Stimulated activated naive B cell treated with anti-CD40 and anti-IgM and Interleukin-4, amounts not matched to agents 10 μg/mL and 1 μg/mL and 100 μg/mL, for 72 hours (primary cell): Measurements from ENCODE around the gene FAR1.
"Not testable (repeated sequence)": the region's sequence is repeated elsewhere in the genome, so short reads cannot be mapped to it uniquely, and the experiment has no call there.

ENCODE experiments used
- ATAC-seq, 2 donors: fragments of 150-1000 bp; cut with Tn5 transposase; replicated peaks; 2 replicates each; pipeline ENCODE4 v1.10.0; 2021; ENCODE audit warnings: moderate library complexity in 1 of 2
- DNase-seq: peaks from one replicate; pipeline ENCODE4 v3.0.0; 2021
- H3K27ac Mint-ChIP-seq: one replicate; pipeline ENCODE4 v1.8.0; 2022; ENCODE audit warnings: mild to moderate bottlenecking, mixed read lengths
- H3K27me3 Mint-ChIP-seq, 2 donors: one replicate each; pipeline ENCODE4 v1.8.0; 2022; ENCODE audit warnings: mixed read lengths in 2 of 2
- H3K36me3 Mint-ChIP-seq, 2 donors: one replicate each; pipeline ENCODE4 v1.8.0; 2022; ENCODE audit warnings: mixed read lengths in 2 of 2, mild to moderate bottlenecking in 1 of 2
- H3K4me1 Mint-ChIP-seq, 2 donors: one replicate each; pipeline ENCODE4 v1.8.0; 2022; ENCODE audit warnings: mixed read lengths in 2 of 2, mild to moderate bottlenecking in 1 of 2
- H3K4me3 Mint-ChIP-seq, 2 donors: one replicate each; pipeline ENCODE4 v1.8.0; 2022; ENCODE audit warnings: mild to moderate bottlenecking in 2 of 2, mixed read lengths in 2 of 2, moderate library complexity in 1 of 2
- H3K9me3 Mint-ChIP-seq, 2 donors: one replicate each; pipeline ENCODE4 v1.8.0; 2022; ENCODE audit warnings: mixed read lengths in 2 of 2, mild to moderate bottlenecking in 1 of 2

FAR1 gene, protein sequence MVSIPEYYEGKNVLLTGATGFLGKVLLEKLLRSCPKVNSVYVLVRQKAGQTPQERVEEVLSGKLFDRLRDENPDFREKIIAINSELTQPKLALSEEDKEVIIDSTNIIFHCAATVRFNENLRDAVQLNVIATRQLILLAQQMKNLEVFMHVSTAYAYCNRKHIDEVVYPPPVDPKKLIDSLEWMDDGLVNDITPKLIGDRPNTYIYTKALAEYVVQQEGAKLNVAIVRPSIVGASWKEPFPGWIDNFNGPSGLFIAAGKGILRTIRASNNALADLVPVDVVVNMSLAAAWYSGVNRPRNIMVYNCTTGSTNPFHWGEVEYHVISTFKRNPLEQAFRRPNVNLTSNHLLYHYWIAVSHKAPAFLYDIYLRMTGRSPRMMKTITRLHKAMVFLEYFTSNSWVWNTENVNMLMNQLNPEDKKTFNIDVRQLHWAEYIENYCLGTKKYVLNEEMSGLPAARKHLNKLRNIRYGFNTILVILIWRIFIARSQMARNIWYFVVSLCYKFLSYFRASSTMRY

DNA sequence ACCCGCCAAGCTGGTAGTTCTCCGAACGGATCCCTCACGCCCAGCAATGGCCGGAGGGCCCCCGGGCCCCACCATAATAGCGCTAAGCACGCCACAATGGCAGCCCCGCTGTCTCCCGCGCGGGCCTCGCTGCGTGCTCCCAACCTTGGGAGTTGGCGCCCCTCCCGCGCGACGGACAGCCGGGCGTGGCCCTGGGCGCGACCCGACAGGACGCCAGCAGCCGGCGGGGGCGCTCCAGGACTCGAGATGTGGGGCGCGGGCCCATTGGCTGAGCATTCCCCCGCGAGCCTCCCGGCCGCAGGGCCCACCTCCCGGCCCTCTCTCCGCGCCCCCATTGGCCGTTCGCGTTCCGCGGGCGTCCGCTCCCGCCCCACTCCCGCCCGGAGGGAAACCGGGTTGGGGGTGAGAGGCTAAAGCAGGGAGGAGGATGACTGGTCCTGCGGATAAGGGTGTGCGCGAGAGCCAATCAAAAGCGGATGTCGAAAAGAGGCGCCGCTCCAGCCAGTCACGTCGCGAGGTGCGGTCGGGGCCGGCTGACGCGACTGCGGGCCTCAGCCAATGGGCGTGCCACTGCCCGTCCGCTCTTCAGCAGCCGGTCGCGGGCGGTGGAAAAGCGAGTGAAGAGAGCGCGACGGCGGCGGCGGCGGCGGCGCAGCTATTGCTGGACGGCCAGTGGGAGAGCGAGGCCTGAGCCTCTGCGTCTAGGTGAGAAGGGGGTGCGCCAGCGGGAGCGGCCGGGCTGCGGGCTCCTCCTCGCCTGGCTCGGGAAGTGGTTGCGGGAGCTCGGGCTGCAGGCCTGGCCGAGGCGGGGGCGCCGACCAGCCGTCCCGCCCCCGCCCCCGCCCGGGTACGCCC lies at the start of gene FAR1:
Gene FAR1 (plus strand): TSS at position 567 of the 855 bp plus-strand sequence. CDS start 26,098 bp downstream, outside the sequence.
- Mint-ChIP-seq H3K4me1 (peaks cover 30 to 44% of the 10 kb centered on the region in 2 donors), H3K27me3 (peaks cover 7 to 10% of the 10 kb centered on the region in 2 donors), H3K9me3 (no peaks in the 10 kb centered on the region), H3K27ac (peak within 1 kb of the TSS; percentile 99), H3K36me3 (peaks cover 12 to 29% of the 10 kb centered on the region in 2 donors), H3K4me3 (peak within 1 kb of the TSS; percentile 97 to 98)
- peak; percentile 90 to 91 for ATAC-seq
- peak; percentile 98 for DNase-seq

DNA sequence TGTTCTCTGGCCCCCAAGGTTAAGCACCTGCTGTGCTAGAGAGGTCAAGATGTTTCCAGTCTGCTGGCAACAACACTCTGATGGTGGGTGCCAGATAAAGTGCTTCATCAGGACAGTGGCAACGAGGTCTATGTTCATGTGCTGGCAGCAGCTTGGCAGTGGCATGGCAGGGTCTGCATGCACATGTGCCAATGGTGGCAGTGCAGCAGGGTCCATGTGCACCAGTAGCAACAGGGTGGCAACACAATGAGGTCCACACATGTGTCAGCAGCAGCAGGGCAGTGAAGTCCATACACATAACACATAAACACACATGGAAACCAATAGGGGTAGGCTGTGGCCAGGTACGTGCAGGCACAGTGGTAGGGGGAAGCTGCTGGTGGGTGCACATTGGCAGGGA lies 48.4 kb upstream of the FAR1 start:
- Mint-ChIP-seq H3K36me3 (no peaks in the 10 kb centered on the region), H3K4me3 (no peak overlapping the region), H3K27ac (no peak overlapping the region), H3K9me3 (peaks cover 23 to 29% of the 10 kb centered on the region in 2 donors), H3K4me1 (no peaks in the 10 kb centered on the region), H3K27me3 (peaks cover 5 to 10% of the 10 kb centered on the region in 2 donors)
- ATAC-seq = no peak
- no peak for DNase-seq

DNA sequence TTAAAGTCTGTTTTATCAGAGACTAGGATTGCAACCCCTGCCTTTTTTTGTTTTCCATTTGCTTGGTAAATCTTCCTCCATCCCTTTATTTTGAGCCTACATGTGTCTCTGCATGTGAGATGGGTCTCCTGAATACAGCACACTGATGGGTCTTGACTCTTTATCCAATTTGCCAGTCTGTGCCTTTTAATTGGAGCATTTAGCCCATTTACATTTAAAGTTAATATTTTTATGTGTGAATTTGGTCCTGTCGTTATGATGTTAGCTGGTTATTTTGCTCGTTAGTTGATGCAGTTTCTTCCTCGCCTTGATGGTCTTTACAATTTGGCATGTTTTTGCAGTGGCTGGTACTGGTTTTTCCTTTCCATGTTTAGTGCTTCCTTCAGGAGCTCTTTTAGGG lies 41.6 kb upstream of the FAR1 start:
- H3K36me3 Mint-ChIP-seq, ATAC-seq, H3K4me1 Mint-ChIP-seq, DNase-seq, H3K4me3 Mint-ChIP-seq, H3K27ac Mint-ChIP-seq: not testable (repeated sequence)
- Mint-ChIP-seq H3K9me3 (peaks cover 4 to 19% of the 10 kb centered on the region in 2 donors), H3K27me3 (peaks cover 5 to 12% of the 10 kb centered on the region in 2 donors)

DNA sequence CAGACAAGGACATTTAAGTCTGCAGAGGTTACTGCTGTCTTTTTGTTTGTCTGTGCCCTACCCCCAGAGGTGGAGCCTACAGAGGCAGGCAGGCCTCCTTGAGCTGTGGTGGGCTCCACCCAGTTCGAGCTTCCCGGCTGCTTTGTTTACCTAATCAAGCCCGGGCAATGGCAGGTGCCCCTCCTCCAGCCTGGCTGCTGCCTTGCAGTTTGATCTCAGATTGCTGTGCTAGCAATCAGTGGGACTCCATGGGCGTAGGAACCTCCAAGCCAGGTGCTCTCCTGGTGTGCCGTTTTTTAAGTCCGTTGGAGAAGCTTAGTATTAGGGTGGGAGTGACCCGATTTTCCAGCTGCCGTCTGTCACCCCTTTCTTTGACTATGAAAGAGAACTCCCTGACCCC lies 39.8 kb upstream of the FAR1 start:
- H3K4me3 Mint-ChIP-seq, H3K36me3 Mint-ChIP-seq, H3K27ac Mint-ChIP-seq, H3K4me1 Mint-ChIP-seq, DNase-seq, ATAC-seq: not testable (repeated sequence)
- H3K9me3 Mint-ChIP-seq = peaks cover 4 to 19% of the 10 kb centered on the region in 2 donors
- peaks cover 15 to 23% of the 10 kb centered on the region in 2 donors for H3K27me3 Mint-ChIP-seq

DNA sequence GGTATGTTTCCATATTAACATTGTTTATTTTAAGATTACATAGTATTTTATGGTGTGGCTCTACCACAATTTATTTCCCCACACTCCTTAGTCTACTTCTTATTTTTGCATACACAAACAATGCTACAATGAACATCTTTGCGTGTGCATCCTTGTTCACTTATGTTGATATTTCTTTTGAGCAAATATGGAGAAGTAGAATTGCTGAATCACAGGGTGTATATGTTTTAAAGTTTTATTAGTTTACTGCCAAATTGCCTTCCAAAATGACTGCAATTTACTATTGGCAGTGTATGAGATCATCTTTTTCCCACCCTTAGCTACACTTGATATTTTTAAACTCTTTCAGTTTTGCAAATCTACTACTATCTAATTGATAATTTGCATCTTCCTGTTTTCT lies 38.7 kb upstream of the FAR1 start:
- no peaks in the 10 kb centered on the region for H3K4me1 Mint-ChIP-seq
- no peak for ATAC-seq
- no peak overlapping the region for H3K27ac Mint-ChIP-seq
- peaks cover 0 to 2% of the 10 kb centered on the region in 2 donors for H3K36me3 Mint-ChIP-seq
- peaks cover 13 to 23% of the 10 kb centered on the region in 2 donors for H3K27me3 Mint-ChIP-seq
- DNase-seq = no peak
- no peak overlapping the region for H3K4me3 Mint-ChIP-seq
- peaks cover 4 to 14% of the 10 kb centered on the region in 2 donors for H3K9me3 Mint-ChIP-seq

DNA sequence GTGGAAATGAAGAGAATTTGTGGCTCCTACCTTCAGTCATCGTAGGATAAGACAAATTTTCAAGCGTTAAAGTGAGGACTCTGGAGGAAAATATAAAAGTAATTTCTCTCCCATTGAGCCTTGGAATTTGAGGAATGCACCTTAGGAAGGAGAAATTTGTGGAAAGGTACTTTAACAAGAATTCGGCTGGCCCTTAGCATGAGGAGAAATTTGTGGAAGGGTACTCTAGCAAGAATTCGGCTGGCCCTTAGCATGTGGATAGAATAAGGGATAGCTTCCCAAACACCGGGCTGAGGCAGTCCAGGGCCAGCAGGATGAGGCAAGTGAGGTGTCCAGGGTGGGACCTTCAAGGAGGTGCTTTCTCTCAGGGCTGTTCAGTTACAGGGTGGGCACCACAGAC lies 33.2 kb upstream of the FAR1 start:
- Mint-ChIP-seq H3K36me3 (no peaks in the 10 kb centered on the region), H3K4me1 (no peaks in the 10 kb centered on the region), H3K27ac (no peak overlapping the region), H3K27me3 (peaks cover 13 to 17% of the 10 kb centered on the region in 2 donors), H3K9me3 (peaks cover 2 to 3% of the 10 kb centered on the region in 2 donors), H3K4me3 (no peak overlapping the region)
- ATAC-seq (no peak), DNase-seq (no peak)

DNA sequence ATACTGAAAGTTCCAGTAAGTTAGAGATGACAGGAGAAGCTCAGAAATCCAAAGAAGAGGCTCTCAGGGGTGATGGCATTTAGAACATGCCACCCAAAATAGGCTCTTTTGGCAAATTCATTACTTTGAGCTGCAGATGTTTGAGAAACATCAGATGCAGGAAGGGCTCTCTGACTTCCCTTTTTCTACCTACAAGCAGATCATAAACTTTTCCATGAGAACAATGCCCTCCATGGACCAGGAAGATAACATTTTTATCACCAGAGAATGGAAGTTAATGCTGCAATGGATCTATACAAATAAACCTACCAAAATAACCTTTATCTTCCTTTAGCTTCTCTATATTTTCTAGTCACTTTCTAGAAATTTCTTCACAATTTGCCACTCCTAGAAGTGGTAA lies 32.7 kb upstream of the FAR1 start:
- no peak overlapping the region for H3K27ac Mint-ChIP-seq
- no peaks in the 10 kb centered on the region for H3K4me1 Mint-ChIP-seq
- H3K36me3 Mint-ChIP-seq = no peaks in the 10 kb centered on the region
- peaks cover 15 to 17% of the 10 kb centered on the region in 2 donors for H3K27me3 Mint-ChIP-seq
- H3K4me3 Mint-ChIP-seq = no peak overlapping the region
- H3K9me3 Mint-ChIP-seq = peaks cover 2 to 3% of the 10 kb centered on the region in 2 donors
- DNase-seq (no peak), ATAC-seq (no peak)

DNA sequence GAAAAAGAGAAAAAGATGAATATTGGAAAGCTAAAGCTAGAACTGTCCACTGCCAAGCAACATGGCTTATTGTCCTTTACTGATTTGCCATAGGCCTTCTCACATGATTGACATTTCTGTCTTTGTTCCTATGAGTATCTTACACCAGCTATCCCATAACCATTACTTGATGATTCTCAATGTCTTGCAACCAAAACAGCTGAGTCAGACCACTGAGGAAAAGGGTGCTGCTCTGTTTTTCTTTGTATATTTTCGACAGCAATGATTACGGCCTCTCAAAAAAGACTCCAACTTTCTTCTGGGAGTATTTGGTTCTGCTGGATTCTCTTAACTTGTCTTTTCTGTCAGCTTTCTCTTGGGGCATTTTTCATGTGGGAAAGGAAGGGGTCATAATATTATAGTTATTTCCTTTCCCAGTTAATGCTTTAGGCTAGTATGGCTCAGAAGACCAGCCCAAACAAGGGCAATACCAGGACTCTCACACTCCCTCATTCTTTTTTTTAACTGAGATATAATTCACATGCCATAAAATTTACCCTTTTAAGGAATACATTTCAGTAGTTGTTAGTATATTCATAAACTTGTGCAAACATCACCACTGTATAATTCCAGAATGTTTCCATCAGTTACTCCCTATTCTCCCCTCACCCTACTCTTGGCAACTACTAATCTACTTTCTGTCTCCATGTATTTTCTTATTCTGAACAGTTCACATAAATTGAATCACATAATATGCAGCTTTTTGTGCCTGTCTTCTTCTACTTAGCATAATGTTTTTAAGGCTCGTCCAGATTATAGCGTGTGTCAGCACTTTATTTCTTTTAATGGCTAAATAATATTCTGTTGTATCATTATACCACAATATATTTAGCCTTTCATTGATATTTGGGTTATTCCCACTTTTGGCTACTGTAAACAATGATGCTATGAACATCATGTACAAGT lies 31.1 kb upstream of the FAR1 start:
- DNase-seq (no peak), ATAC-seq (no peak)
- H3K27ac Mint-ChIP-seq = no peak overlapping the region
- H3K4me1 Mint-ChIP-seq = no peaks in the 10 kb centered on the region
- H3K27me3 Mint-ChIP-seq = peaks cover 17 to 21% of the 10 kb centered on the region in 2 donors
- H3K9me3 Mint-ChIP-seq = peaks cover 2 to 3% of the 10 kb centered on the region in 2 donors
- no peaks in the 10 kb centered on the region for H3K36me3 Mint-ChIP-seq
- no peak overlapping the region for H3K4me3 Mint-ChIP-seq

DNA sequence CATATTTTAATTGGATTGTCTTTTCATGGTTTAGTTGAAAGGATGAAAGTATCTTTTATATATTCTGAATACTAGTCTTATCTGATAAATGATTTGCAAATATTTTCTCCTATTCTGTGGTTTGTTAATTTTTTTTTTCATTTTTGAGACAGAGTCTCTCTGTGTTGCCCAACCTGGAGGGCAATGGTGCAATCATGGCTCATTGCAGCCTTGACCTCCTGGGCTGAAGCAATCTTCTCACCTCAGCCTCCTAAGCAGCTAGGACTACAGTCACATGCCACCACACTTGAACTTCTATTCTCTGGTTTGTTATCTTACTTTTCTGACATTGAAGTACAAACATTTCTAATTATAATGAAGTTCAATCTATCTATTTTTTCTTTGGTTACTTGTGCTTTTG lies 30.0 kb upstream of the FAR1 start:
- Mint-ChIP-seq H3K27ac (no peak overlapping the region), H3K27me3 (peaks cover 19 to 22% of the 10 kb centered on the region in 2 donors), H3K4me1 (no peaks in the 10 kb centered on the region), H3K9me3 (peaks cover 2 to 3% of the 10 kb centered on the region in 2 donors), H3K36me3 (no peaks in the 10 kb centered on the region), H3K4me3 (no peak overlapping the region)
- no peak for DNase-seq
- ATAC-seq = no peak

DNA sequence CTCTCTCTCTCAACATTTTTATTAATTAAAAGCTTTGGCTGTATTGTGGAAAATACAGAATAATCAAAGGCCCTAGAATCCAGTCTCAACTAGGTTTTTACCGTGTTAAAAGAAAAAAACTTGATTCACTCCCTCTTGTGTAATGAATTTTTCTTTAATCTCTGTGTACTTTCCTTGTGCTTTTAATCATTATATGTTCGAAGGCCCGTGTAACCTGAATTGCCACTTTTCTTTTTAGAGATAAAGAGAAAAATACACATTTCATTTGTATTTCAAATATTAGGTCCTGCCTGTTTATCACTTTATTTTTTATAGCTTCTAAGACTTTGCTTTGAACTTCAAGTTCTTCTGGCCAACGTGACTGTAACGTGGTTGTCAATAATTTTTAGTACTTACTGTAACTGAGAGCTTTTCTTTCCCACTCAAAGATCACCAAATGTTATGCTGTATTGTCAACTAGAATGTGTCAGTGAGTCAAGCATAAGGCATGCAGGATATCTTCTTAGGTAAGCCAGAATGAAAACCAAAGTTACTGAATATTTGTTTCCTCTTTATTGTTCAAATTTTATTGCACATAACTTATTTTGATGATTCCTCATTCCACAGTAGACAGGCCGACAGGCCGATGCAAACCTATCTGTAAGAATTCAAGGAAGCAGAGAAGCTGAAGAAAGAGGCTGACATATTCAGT lies 23.3 kb upstream of the FAR1 start:
- Mint-ChIP-seq H3K4me3 (no peak overlapping the region), H3K9me3 (peaks cover under 1 to 1% of the 10 kb centered on the region in 2 donors), H3K27me3 (peaks cover 30 to 45% of the 10 kb centered on the region in 2 donors), H3K36me3 (no peaks in the 10 kb centered on the region), H3K27ac (no peak overlapping the region), H3K4me1 (no peaks in the 10 kb centered on the region)
- no peak for DNase-seq
- no peak for ATAC-seq

DNA sequence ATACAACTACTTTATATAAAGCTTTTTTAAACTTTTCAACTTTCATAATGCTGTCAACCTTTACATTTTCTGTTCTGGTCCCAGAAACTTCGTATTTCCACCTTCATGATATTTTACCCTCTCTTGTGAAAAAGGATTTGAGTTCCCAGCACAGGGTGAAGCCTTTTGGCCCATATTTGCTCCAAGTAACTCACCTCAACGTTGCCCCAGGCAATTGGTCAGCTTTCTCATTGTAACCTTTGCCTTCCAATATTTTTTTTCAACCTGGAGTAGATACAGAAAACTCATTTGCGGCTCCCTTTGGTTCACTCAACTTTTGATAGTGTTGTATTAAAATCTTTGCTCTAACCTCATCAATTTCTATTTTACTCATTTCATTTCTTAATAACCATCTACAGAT lies 21.1 kb upstream of the FAR1 start:
- H3K27ac Mint-ChIP-seq = no peak overlapping the region
- no peak for ATAC-seq
- peaks cover 44 to 49% of the 10 kb centered on the region in 2 donors for H3K27me3 Mint-ChIP-seq
- no peak overlapping the region for H3K4me3 Mint-ChIP-seq
- H3K9me3 Mint-ChIP-seq = peaks cover 0 to 1% of the 10 kb centered on the region in 2 donors
- H3K36me3 Mint-ChIP-seq = no peaks in the 10 kb centered on the region
- no peak for DNase-seq
- H3K4me1 Mint-ChIP-seq = no peaks in the 10 kb centered on the region

DNA sequence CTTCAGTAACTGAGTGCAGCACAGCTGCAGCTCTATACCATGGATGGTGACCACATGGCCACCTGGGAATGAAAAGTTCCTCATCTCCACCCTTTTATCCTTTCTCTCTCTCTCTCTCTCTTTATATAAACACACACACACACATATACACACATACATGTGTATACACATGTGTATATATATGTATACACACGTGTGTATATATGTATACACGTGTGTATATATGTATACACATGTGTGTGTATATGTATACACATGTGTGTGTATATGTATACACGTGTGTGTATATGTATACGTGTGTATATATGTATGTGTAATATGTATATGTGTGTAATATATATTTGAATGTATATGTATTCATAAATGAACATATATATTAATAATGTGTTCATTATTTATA lies 18.8 kb upstream of the FAR1 start:
- no peak for ATAC-seq
- peaks cover 0 to 3% of the 10 kb centered on the region in 2 donors for H3K9me3 Mint-ChIP-seq
- no peaks in the 10 kb centered on the region for H3K4me1 Mint-ChIP-seq
- no peak overlapping the region for H3K27ac Mint-ChIP-seq
- H3K4me3 Mint-ChIP-seq = no peak overlapping the region
- H3K27me3 Mint-ChIP-seq = peaks cover 51 to 53% of the 10 kb centered on the region in 2 donors
- no peak for DNase-seq
- H3K36me3 Mint-ChIP-seq = no peaks in the 10 kb centered on the region

DNA sequence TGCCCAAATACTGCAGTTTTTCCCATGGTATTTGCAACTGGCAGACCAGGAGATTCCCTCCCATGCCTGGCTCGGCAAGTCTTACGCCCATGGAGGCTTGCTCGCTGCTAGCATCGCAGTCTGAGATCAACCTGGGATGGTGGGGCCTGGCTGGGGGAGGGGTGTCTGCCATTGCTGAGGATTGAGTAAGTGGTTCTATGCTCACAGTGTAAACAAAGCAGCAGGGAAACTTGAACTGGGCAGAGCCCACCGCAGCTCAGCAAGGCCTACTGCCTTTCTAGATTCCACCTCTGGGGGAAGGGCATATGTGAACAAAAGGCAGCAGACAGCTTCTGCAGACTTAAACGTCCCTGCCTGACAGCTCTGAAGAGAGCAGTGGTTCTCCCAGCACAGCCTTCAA lies 17.0 kb upstream of the FAR1 start:
- H3K27me3 Mint-ChIP-seq = peaks cover 59 to 62% of the 10 kb centered on the region in 2 donors
- H3K36me3 Mint-ChIP-seq, ATAC-seq, H3K27ac Mint-ChIP-seq, H3K4me1 Mint-ChIP-seq, H3K9me3 Mint-ChIP-seq, DNase-seq, H3K4me3 Mint-ChIP-seq: not testable (repeated sequence)
